SK-N-SH (cell line): ENCODE measurements around the gene PSKH1. TPM values are rescaled to one million over a fixed set of nuclear protein-coding genes. Genes with fewer than 3 reads are reported as not detected.

Experiments
- CTCF ChIA-PET: fragments of 300-600, 350-600 bp; formaldehyde crosslinking; extraction: SDS; loops from one replicate; lab custom pipeline; 2021; lab: Yijun Ruan, JAX
- POLR2A ChIA-PET: fragments of 350-600 bp; sonication (Branson Sonifier 250); formaldehyde crosslinking; extraction: SDS; loops from one replicate; lab custom pipeline; 2020; ENCODE audit warnings: antibody characterized with exemption, inconsistent platforms; lab: Yijun Ruan, JAX
- DNase-seq: peaks from one replicate; pipeline ENCODE4 v3.0.0; 2012
- H2AFZ ChIP-seq: fragments of 200-600 bp; sonication (generic); 2 replicates; pipeline ENCODE4 v1.8.1; 2016; ENCODE audit warnings: antibody characterized with exemption, mild to moderate bottlenecking, low read depth
- H3F3A ChIP-seq: fragments of 200-600 bp; sonication (generic); replicated peaks from 2 replicates; pipeline ENCODE3; 2016; ENCODE audit warnings: antibody characterized with exemption, mild to moderate bottlenecking; ENCODE audit not compliant: insufficient read depth
- H3K27ac ChIP-seq, 2 experiments: fragments of 200-500 bp in 1 of 2; fragments of 200-600 bp in 1 of 2; sonication (Bioruptor generic) in 1 of 2; sonication (generic), shearing (Covaris generic) in 1 of 2; 2 replicates each; pipeline versions ENCODE4 v1.5.1 to v1.6.1; 2014 to 2016; ENCODE audit warnings: low read depth in 2 of 2, inconsistent platforms in 1 of 2, low read length in 1 of 2, mild to moderate bottlenecking in 1 of 2, mixed read lengths in 1 of 2
- H3K27me3 ChIP-seq: fragments of 200-600 bp; sonication (generic), shearing (Covaris generic); 2 replicates; pipeline ENCODE4 v1.6.1; 2016; ENCODE audit warnings: mixed run types; ENCODE audit not compliant: insufficient read depth
- H3K36me3 ChIP-seq, 2 experiments: fragments of 200-500 bp in 1 of 2; fragments of 200-600 bp in 1 of 2; sonication (Bioruptor generic) in 1 of 2; sonication (generic) in 1 of 2; replicated peaks in 1 of 2; 2 replicates each; pipeline versions ENCODE3 to v1.5.1; 2014 to 2016; ENCODE audit warnings: low read length in 1 of 2, mild to moderate bottlenecking in 1 of 2; ENCODE audit not compliant: insufficient read depth in 2 of 2, control insufficient read depth in 1 of 2
- H3K4me1 ChIP-seq, 2 experiments: fragments of 200-500 bp in 1 of 2; fragments of 200-600 bp in 1 of 2; sonication (Bioruptor generic) in 1 of 2; sonication (generic), shearing (Covaris generic) in 1 of 2; 2 replicates each; pipeline versions ENCODE4 v1.5.1 to v1.6.1; 2014 to 2016; ENCODE audit warnings: low read depth in 1 of 2, low read length in 1 of 2, mixed run types in 1 of 2; ENCODE audit not compliant: insufficient read depth in 2 of 2, control insufficient read depth in 1 of 2
- H3K4me2 ChIP-seq: fragments of 200-600 bp; sonication (generic), shearing (Covaris generic); 2 replicates; pipeline ENCODE4 v1.6.1; 2017; ENCODE audit warnings: mixed run types
- H3K4me3 ChIP-seq, 2 experiments: fragments of 200-500 bp in 1 of 2; fragments of 200-600 bp in 1 of 2; sonication (Bioruptor generic) in 1 of 2; sonication (generic), shearing (Covaris generic) in 1 of 2; 2 replicates each; pipeline versions ENCODE4 v1.5.1 to v1.8.1; 2014 to 2016; ENCODE audit warnings: low read depth in 2 of 2, inconsistent platforms in 1 of 2, low read length in 1 of 2, mild to moderate bottlenecking in 1 of 2, mixed read lengths in 1 of 2, moderate library complexity in 1 of 2
- H3K79me2 ChIP-seq: fragments of 200-600 bp; sonication (generic); 2 replicates; pipeline ENCODE4 v1.8.1; 2017; ENCODE audit warnings: mild to moderate bottlenecking; ENCODE audit not compliant: insufficient read depth
- H3K9ac ChIP-seq: fragments of 200-600 bp; sonication (generic); 2 replicates; pipeline ENCODE4 v1.6.1; 2017; ENCODE audit warnings: mixed run types
- H3K9me2 ChIP-seq: fragments of 200-600 bp; sonication (generic); 2 replicates; pipeline ENCODE4 v1.6.1; 2017; ENCODE audit warnings: mixed run types
- H3K9me3 ChIP-seq: fragments of 200-600 bp; sonication (generic); 2 replicates; pipeline ENCODE4 v1.6.1; 2017; ENCODE audit warnings: mixed run types, mild to moderate bottlenecking, moderate library complexity
- H4K20me1 ChIP-seq: fragments of 200-600 bp; sonication (generic); 2 replicates; pipeline ENCODE4 v1.6.1; 2017; ENCODE audit warnings: mild to moderate bottlenecking, mixed run types; ENCODE audit not compliant: insufficient read depth
- CHD2 ChIP-seq: fragments of 150-350 bp; IDR thresholded peaks from 2 replicates; pipeline ENCODE4 v1.6.1; 2018; ENCODE audit warnings: low read length; ENCODE audit not compliant: partially characterized antibody
- EP300 ChIP-seq, 2 experiments: IDR thresholded peaks; 2 replicates each; pipeline versions ENCODE4 v1.4.0 to v1.6.1; 2012; ENCODE audit warnings: borderline replicate concordance in 1 of 2, low read depth in 1 of 2, low read length in 1 of 2
- EZH2phosphoT487 ChIP-seq: fragments of 200-600 bp; sonication (generic); IDR thresholded peaks from 2 replicates; pipeline ENCODE4 v1.6.1; 2017; ENCODE audit warnings: low read depth, mixed run types, mild to moderate bottlenecking, antibody characterized with exemption, moderate library complexity, borderline replicate concordance
- FOSL2 ChIP-seq: IDR thresholded peaks from 2 replicates; pipeline ENCODE4 v1.4.0; 2012; ENCODE audit warnings: low read depth, mild to moderate bottlenecking, moderate library complexity, borderline replicate concordance
- FOXJ3 ChIP-seq: sonication (generic); formaldehyde crosslinking; IDR thresholded peaks from 2 replicates; pipeline ENCODE4 v1.5.1; 2020; ENCODE audit warnings: mild to moderate bottlenecking, missing genetic modification reagents
- JUND ChIP-seq: IDR thresholded peaks from 2 replicates; pipeline ENCODE4 v1.4.0; 2012
- MXI1 ChIP-seq: IDR thresholded peaks from 2 replicates; pipeline ENCODE4 v1.6.1; 2012; ENCODE audit warnings: mild to moderate bottlenecking, low read depth, low read length, improper control_type of control experiment
- SIN3A ChIP-seq: IDR thresholded peaks from 2 replicates; pipeline ENCODE4 v1.6.1; 2012; ENCODE audit warnings: low read depth, mild to moderate bottlenecking, low read length, moderate library complexity, borderline replicate concordance
- WGBS: methylation state at CpG from one replicate; pipeline ENCODE4 v1.1.6; 2017; ENCODE audit warnings: low lambda C conversion rate; 5-methylcytosine and 5-hydroxymethylcytosine counted together
- polyA plus RNA-seq, 3 experiments: library from polyadenylated mRNA; depleted of rRNA; stranded (reverse); fragments of >200 nt; gene quantifications; 2 replicates each; pipeline ENCODE4 v1.2.3, GENCODE V29; 2012
- TF ChIP-seq, protein P1 (sequence below): IDR thresholded peaks from 2 replicates; pipeline ENCODE4; 2012
- TF ChIP-seq, protein P2 (sequence below): IDR thresholded peaks from 2 replicates; pipeline ENCODE4 v1.4.0; 2012; ENCODE audit warnings: low read depth, borderline replicate concordance
- TF ChIP-seq, protein P3 (sequence below): fragments of 200-600 bp; sonication (generic); IDR thresholded peaks from 2 replicates; pipeline ENCODE4 v1.6.1; 2017; ENCODE audit warnings: antibody characterized with exemption, mild to moderate bottlenecking, moderate library complexity

Gene PSKH1
- polyA plus RNA-seq, 1 of the 3 experiments (the other 2 are of a cell fraction): 30.1 TPM

DNA sequence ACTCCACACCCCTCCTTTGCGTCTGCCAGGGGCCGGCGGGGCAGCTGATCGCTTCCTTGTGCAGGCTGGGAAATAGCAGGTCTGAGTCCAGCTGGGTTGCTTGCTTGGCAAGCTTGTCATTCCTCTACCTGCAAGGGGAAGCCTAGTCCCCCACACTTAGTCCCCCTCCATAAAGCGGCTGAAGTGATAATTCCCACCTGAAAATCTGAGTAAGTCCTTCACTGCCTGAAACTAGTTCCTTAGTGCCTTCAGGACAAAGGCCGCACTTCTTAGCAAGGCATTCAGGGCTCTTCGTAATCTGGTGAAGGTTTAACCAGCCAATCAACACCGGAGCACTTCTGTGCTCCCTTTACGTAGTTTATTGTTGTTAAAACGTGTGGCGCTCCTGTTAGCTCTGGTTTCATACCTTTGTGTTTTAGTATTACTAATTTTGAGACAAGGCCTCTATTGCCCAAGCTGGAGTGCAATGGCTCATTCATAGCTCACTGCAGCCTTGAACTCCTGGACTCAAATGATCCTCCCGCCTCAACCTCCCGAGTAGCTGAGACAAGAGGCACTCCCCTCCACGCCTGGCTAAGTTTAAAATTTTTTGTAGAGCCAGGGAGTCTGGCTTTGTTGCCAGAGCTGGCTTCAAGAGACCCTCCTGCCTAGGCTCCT lies 817 bp downstream of the PSKH1 start (continued):
- TF ChIP-seq, protein P1, sequence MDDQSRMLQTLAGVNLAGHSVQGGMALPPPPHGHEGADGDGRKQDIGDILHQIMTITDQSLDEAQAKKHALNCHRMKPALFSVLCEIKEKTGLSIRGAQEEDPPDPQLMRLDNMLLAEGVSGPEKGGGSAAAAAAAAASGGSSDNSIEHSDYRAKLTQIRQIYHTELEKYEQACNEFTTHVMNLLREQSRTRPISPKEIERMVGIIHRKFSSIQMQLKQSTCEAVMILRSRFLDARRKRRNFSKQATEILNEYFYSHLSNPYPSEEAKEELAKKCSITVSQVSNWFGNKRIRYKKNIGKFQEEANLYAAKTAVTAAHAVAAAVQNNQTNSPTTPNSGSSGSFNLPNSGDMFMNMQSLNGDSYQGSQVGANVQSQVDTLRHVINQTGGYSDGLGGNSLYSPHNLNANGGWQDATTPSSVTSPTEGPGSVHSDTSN: no peak
- TF ChIP-seq EZH2phosphoT487: no peak
- no peak for TF ChIP-seq FOSL2

DNA sequence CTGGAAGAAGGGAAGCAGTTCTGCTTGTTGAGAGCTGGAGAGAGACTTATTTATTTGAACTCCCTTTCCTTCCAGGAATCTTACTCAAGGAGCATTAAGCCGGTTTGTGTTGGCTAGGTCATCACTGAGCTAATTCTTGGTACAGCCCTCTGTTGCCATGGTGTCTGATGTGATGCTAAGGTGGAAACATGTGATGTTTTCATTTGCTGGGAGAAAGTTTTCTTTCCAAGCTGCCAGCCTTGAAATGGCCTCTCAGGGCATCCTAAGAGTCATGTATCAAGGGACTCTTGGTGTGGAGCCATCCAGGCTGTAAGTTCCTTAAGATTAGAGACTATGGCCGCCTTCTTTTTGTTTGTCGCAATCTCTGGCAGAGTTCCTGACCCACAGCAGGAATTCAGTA lies 4.2 kb downstream of the PSKH1 start:
- Histone ChIP-seq H4K20me1 (peaks cover 12% of the 10 kb centered on the region), H3K27me3 (no peaks in the 10 kb centered on the region), H3K79me2 (peaks cover 88% of the 10 kb centered on the region), H3K9me3 (no peaks in the 10 kb centered on the region), H3K27ac (no peak overlapping the region), H3K4me3 (no peak overlapping the region), H3K4me2 (no peak overlapping the region), H3K36me3 (no peaks in the 10 kb centered on the region), H3K4me1 (peaks cover 10 to 11% of the 10 kb centered on the region in 2 experiments; a peak in 2 of 4 replicates), H3K9me2 (no peaks in the 10 kb centered on the region), H3K9ac (no peak overlapping the region), H3F3A (no peaks in the 10 kb centered on the region), H2AFZ (no peak overlapping the region)
- no peak for DNase-seq
- POLR2A ChIA-PET: no interaction called here
- WGBS: 94% methylated on average over 3 of the region's 3 CpGs
- CTCF ChIA-PET: interaction anchor here (1.0 to 2.5 kb wide), 5 partner anchors 11 to 31 kb away, joined by 4 to 10 read pairs (median 6); no protein-coding TSS in a partner anchor
- TF ChIP-seq EP300 (IDR thresholded peaks at IDR 0.05; ENCODE audit: borderline replicate concordance in 1 of 2, low read depth in 1 of 2, low read length in 1 of 2) (no peak), MXI1 (no peak), JUND (no peak), FOXJ3 (CRISPR knock-in tag) (no peak), CHD2 (no peak), SIN3A (no peak)
- TF ChIP-seq, protein P2, sequence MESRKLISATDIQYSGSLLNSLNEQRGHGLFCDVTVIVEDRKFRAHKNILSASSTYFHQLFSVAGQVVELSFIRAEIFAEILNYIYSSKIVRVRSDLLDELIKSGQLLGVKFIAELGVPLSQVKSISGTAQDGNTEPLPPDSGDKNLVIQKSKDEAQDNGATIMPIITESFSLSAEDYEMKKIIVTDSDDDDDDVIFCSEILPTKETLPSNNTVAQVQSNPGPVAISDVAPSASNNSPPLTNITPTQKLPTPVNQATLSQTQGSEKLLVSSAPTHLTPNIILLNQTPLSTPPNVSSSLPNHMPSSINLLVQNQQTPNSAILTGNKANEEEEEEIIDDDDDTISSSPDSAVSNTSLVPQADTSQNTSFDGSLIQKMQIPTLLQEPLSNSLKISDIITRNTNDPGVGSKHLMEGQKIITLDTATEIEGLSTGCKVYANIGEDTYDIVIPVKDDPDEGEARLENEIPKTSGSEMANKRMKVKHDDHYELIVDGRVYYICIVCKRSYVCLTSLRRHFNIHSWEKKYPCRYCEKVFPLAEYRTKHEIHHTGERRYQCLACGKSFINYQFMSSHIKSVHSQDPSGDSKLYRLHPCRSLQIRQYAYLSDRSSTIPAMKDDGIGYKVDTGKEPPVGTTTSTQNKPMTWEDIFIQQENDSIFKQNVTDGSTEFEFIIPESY: no peak
- TF ChIP-seq, protein P3, sequence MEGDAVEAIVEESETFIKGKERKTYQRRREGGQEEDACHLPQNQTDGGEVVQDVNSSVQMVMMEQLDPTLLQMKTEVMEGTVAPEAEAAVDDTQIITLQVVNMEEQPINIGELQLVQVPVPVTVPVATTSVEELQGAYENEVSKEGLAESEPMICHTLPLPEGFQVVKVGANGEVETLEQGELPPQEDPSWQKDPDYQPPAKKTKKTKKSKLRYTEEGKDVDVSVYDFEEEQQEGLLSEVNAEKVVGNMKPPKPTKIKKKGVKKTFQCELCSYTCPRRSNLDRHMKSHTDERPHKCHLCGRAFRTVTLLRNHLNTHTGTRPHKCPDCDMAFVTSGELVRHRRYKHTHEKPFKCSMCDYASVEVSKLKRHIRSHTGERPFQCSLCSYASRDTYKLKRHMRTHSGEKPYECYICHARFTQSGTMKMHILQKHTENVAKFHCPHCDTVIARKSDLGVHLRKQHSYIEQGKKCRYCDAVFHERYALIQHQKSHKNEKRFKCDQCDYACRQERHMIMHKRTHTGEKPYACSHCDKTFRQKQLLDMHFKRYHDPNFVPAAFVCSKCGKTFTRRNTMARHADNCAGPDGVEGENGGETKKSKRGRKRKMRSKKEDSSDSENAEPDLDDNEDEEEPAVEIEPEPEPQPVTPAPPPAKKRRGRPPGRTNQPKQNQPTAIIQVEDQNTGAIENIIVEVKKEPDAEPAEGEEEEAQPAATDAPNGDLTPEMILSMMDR: no peak
